ENCODE data around the gene ROR2. TPM values are rescaled to one million over a fixed set of nuclear protein-coding genes. Genes with fewer than 3 reads are reported as not detected.

Gene ROR2
- total RNA-seq, 4 donors from 2014 or later, result 0.19 to 1.7 (median 0.38) TPM

DNA sequence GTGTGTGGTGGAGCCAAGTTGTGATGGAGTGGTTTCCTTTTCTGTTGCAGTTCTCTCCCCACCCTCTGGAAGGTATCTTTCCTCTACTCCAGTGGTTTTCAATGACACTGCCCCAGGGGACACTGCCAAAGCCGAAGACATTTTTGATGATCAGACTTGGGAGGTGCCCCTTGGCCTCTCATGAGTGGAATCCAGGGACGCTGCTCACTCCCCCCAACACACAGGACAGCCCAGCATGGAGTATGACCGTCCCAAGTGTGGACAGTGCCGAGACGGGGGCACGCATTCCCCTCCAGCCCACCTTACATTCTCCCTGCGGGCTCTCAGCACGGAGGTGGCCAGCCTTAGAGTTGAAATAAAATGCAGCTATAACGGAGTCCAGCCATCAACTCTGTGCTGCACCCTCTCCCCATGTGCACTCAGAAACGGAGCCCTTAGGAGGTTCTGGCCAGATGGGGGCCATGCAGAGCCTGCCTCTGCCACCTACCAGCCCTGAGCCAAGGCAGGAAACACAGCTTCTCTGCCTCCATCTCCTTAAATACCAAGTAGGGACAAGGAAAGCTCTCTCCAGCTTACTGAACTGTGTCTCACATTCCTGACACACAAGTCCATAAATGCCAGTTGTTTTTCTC is 150.8 kb downstream of the ROR2 start:
- TF ChIP-seq, protein P1, sequence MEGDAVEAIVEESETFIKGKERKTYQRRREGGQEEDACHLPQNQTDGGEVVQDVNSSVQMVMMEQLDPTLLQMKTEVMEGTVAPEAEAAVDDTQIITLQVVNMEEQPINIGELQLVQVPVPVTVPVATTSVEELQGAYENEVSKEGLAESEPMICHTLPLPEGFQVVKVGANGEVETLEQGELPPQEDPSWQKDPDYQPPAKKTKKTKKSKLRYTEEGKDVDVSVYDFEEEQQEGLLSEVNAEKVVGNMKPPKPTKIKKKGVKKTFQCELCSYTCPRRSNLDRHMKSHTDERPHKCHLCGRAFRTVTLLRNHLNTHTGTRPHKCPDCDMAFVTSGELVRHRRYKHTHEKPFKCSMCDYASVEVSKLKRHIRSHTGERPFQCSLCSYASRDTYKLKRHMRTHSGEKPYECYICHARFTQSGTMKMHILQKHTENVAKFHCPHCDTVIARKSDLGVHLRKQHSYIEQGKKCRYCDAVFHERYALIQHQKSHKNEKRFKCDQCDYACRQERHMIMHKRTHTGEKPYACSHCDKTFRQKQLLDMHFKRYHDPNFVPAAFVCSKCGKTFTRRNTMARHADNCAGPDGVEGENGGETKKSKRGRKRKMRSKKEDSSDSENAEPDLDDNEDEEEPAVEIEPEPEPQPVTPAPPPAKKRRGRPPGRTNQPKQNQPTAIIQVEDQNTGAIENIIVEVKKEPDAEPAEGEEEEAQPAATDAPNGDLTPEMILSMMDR (IDR thresholded peaks at IDR 0.05; ENCODE audit: low read depth), result no peak

DNA sequence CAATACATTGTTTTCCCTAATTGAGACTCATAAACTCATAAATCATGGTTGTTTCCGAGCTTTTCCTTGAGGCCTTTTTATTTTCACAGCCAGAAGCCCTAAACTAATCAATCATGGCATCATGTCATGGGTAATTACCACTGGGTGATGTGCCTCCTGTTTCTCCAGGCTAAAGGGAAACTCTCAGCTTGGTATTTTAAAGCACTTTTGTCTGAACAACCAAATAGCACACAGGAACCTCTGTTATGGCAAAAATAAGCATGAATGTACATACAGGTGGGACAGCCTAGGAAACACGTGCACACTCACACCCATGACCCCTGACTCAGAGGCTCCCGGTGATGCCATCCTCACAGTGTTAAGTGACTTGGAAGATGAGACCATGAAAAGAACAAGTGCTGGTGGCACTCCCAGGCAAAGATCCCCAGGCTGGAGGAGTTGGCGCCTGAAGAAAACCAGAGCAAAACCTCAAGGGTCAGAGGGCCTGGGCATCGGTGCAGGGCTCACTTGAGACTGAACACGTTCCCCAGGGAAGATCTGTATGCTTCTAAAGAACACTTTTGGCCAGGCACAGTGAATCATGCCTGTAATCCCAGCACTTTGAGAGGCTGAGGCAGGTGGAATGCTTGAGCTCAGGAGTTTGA is 154.3 kb downstream of the ROR2 start:
- TF ChIP-seq, protein P1 (IDR thresholded peaks at IDR 0.05; ENCODE audit: low read depth), result no peak

DNA sequence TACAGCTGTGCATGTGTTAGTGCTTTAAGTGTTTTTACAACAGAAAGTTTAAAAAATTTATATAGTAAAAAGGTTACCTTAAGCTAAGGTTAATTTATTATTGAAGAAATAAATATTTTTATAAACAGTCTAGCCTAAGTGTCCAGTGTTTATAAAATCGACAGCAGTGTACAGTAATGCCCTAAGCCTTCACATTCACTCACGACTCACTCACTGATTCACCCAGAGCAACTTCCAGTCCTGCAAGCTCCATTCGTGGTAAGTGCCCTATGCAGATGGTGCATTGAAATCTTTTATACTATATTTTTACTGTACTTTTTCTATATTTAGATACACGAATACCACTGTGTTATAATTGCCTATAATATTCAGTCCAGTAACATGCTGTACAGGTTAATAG is 159.1 kb downstream of the ROR2 start:
- TF ChIP-seq, protein P1 (IDR thresholded peaks at IDR 0.05; ENCODE audit: low read depth), result no peak

DNA sequence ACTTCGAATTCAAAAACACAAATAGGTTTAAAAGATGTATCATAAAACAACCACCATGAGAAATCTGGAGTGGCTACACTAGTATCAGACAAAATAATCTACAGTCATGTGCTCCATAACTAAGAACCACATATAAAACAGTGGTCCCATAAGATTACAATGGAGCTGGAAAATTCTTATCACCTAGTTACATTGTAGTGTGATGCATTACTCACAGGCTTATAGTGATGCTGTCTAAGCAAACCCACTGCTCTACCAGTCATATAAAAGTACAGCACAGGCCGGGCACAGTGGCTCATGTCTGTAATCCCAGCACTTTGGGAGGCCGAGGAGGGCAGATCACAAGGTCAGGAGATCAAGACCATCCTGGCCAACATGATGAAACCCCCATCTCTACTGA is 160.1 kb downstream of the ROR2 start:
- TF ChIP-seq, protein P1 (IDR thresholded peaks at IDR 0.05; ENCODE audit: low read depth), result no peak

DNA sequence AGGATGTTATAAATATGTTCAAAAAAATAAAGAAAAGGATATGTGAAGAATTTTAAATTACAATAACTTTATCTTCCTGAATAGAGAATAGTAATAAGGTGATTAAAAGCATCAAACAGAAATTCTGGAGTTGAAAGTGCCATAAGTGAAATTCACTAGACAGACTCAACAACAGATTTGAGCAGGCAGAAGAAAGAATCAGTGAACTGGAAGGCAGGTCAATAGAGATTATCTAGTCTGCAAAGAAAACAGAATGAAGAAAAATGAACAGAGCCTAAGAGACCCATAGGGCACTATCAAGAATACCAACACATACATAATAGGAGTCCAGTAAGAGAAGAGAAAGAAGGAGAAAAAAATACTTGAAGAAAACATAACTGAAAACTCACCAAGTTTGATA is 162.1 kb downstream of the ROR2 start:
- TF ChIP-seq, protein P1 (IDR thresholded peaks at IDR 0.05; ENCODE audit: low read depth), result no peak

DNA sequence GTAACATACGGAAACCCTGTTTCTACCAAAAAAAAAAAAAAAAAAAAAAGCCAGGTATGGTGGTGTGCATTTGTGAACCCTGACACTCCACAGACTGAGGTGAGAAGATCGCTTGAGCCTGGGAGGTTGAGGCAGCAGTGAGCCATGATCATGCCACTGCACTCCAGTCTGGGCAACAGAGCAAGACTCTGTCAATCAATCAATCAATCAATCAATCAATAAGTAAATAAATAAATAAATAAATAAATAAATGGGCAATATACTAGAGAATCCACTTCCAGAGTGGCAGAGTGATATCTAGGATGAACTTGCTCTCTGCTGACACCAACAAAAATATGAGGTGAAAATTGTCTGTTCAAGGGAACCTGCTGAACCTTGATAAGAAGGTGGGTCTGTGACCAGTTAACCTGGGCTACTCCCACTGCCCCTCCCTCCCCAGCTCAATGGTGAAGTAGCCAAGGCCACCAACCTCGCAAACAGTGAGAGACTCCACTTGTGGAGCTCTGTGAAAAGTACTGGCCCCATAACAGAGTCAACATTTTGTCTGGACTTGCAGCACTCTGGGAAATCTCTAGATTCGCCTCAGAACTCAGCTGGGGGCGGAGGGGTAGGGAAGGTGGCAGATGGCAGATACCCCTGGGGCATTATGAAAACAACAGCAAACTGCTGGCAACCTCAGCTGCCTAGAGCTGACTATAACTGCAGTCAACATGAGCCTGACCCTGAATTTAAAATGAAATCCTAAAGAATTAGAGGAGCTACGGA is 163.7 kb downstream of the ROR2 start:
- TF ChIP-seq, protein P1 (IDR thresholded peaks at IDR 0.05; ENCODE audit: low read depth), result no peak

DNA sequence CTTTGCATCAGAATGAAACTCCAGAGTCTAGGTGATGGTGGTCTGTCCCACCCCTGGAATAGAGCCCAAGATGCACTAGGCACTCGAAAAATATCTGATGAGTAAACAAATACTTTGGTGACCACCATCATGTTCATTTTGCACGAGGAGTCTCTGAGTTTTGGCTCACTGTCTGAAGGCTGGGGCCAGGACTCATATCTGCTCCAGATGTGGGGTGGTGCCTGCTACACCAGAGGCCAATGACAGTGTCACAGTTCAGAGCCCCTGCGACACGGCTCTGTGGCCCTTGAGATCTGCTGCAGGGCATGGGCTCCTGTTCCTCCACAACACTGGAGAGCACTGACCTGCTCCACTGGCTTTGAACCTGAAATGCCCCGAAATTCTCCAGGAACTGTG is 164.6 kb downstream of the ROR2 start:
- TF ChIP-seq, protein P1 (IDR thresholded peaks at IDR 0.05; ENCODE audit: low read depth), result no peak
